Activated T-cell treated with anti-CD3 and anti-CD28 coated beads for 48 hours (primary cell): ENCODE data around the gene GLT6D1.
"Not testable (repeated sequence)": the region's sequence is repeated elsewhere in the genome, so short reads cannot be mapped to it uniquely, and the experiment has no call there.

Experiments
- DNase-seq: peaks from one replicate; pipeline ENCODE4 v3.0.0-alpha.2; 2020; ENCODE audit warnings: low read depth

The GLT6D1 gene

DNA sequence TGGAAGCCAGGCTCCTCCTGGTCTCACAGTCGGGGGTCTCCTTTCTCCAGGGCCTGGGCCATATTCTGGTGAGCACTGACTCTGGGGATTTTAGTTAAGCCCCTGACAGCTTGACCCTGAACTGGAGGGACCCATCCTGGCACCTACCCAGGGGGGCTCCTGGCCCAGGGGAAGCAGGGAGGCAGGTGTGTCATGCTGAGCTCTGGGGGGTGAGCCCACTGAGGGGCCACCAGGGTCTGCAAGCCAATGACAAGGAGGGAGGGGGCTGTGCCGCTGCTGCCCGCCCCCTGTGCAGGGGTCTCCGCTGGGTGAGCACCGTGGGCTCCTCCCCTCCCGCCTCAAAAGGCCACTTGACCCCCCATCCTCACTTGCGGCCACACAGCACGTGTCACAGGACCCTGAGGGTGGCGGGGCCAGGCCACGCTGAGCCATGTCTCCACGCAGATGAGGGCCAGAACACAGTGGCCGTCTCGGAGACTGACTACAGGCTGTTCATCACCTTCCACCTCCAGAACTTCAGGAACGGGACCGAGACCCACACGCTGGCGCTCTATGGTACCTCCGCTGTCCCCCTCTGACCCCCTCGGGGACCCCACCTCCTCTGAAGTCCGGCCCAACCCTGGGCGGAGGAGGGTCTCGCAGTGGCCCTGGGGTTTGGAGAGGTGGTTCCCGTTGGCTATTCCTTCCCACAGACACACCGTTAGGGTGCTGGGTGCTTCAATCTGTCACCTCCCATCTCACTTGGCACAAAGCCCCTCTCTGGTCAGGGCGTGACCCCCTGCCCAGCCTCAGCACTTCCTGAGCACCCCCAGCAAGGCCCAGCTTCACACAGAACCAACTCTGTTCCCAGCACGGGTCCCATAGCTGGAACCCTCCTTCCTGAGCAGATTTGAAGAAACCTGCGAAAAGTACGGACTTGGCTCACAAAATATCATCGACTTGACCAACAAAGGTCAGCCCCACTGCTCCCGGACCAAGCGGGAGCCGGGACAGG lies 25.8 kb upstream of the GLT6D1 start:
- no peak for DNase-seq

DNA sequence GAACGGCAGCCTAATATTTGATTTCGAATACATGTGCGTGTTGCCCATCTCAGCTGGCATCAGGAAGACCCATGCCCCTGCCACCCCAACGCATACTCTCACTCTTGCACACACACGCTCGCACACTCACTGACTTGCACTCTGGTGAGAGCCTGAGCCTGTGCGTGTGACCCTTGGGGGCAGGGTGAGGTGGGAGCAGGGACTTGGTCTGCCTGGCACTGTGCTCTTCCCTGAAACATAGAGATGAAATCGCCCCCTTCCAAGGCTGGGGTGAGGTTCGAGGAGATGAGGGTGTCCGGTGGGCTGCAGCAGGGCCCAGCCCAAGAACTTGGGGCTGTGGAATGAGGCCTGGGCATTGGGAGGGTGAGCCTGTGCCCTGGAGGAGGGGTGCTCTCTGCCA lies 24.9 kb upstream of the GLT6D1 start:
- no peak for DNase-seq

- no peak for DNase-seq
Observed at GRCh38 chr9:135663857-135664256, 24.5 kb upstream of the GLT6D1 start.

DNA sequence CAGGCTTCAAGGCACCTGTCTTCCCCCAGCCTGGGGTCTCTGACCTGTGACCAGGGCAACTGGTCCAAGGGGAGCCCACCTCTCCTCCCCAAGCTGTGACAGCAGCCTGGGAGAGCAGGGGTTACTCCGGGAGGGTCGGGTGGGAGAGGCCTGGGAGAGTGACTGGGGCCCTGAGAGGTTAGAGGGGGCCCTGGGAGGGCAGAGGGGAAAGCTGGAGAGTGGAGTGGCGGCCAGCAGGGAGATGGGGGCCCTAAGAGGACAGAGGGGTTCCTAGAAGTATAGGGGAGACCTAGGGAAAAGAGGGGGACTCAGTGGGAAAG lies 24.1 kb upstream of the GLT6D1 start:
- no peak for DNase-seq

- no peak for DNase-seq
Observed at GRCh38 chr9:135662758-135663450, 23.6 kb upstream of the GLT6D1 start, which contains the start of gene LCN9. LCN9 (plus strand) TSS chr9:135663309; CDS start chr9:135663322, 13 bp downstream.

GRCh38 chr9:135661816-135662560 lies 22.6 kb upstream of the GLT6D1 start:
- no peak for DNase-seq

- DNase-seq, result no peak
Observed at GRCh38 chr9:135660407-135660806, 21.1 kb upstream of the GLT6D1 start.

DNA sequence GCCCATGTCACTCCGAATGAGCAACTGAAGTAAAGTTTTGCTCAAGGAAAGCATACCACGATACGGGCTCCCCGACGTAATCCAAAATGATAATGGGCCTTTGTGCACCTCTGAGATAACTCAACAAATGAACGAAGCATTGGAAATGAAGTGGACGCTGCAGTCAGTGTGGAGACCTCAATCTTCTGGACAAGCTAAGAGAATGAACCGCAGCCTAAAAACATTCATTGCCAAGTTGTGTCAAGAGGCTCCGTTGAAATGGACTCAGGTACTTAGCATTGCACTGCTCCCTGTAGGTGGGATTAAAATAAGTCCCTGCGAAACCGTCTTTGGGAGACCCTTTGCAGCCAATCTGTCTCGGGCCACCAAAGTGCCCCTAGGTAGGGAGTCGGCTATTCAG lies 19.9 kb upstream of the GLT6D1 start:
- no peak for DNase-seq

- no peak for DNase-seq
Observed at GRCh38 chr9:135657416-135657815, 18.1 kb upstream of the GLT6D1 start.

GRCh38 chr9:135655317-135655716 lies 16.0 kb upstream of the GLT6D1 start:
- DNase-seq, result no peak

GRCh38 chr9:135650408-135650807 lies 11.1 kb upstream of the GLT6D1 start:
- no peak for DNase-seq

DNA sequence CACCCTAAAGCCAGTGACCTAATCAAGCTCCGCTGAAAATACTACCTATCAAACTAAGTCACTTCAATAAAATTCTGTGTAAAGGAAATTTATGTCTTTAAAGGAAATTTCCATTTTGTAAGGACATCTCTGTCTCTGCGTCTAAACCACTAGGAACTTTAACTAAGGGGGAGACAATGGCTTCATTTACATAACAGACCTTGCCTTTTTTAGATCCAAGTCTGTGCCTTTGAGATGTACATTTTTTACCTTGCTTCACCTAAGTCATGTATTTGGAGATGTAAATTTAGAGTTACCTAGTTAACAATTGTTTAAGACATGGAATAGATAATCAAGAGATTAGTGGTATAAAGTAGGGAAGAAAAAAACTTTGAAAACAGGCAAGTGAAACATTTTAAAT lies 10.2 kb upstream of the GLT6D1 start:
- DNase-seq, result no peak

GRCh38 chr9:135648494-135649410 lies 9.4 kb upstream of the GLT6D1 start:
- no peak for DNase-seq

DNA sequence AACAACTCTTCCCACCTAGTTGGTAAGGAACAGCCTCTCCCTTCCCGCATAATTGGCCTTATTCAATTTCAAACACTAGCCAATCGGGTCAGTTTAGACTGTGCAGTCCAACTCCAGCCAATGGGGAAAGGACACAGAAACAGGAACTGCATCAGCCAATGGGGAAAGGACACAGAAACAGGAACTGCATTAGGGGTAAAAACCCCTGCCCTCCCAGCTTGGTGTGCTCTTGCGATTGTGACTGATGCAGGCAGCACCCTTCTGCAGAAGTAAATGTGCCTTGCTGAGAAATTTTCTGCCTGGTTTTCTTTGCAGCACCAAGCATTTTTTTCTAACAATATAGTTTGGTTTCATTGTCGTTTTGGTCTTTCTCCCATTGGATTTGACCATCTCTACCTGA lies 8.5 kb upstream of the GLT6D1 start:
- DNase-seq, result no peak

DNA sequence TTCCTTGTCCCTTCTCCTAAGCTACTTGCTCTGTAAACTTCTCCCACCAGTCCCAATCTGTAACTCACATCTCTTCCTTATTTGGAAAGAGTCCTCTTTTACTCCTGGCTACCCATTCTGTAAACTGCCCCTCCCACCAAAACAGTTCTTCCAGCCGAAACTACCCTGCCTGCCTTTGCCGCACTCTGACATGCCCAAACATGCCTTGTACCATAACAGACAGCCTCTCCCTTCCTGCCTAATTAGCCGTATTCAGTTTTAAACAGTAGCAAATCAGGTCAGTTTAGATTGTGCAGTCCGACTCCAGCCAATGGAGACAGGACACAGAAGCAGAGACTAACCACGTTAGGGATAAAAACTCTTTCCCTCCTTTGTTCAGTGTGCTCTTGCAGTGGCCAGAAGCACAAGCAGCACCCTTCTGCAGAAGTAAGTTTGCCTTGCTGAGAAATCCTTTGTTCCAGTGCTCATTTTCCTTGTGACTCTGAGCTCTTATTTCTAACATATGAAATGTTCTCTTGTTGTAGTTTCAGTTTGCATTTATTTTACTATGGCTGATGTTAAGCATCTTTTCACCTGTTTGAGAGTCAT lies 5.4 kb upstream of the GLT6D1 start:
- no peak for DNase-seq

DNA sequence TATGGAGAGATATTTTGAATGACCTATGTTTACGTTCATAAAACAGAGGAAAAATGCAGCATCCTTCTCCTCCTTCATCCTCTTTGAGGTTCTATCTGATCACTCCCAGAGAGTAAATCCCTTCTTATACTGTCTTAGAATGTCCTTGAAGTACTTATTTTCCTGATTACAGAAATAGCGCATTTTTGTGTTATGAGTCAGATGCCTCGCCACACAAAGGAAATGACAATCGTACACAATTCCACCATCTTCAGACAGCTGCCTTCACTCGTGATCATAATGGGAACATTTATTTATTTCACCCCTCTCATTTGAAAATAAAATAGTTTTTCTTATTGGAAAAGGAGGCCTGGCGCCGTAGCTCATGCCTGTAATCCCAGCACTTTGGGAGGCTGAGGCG lies 2.4 kb upstream of the GLT6D1 start:
- no peak for DNase-seq

DNA sequence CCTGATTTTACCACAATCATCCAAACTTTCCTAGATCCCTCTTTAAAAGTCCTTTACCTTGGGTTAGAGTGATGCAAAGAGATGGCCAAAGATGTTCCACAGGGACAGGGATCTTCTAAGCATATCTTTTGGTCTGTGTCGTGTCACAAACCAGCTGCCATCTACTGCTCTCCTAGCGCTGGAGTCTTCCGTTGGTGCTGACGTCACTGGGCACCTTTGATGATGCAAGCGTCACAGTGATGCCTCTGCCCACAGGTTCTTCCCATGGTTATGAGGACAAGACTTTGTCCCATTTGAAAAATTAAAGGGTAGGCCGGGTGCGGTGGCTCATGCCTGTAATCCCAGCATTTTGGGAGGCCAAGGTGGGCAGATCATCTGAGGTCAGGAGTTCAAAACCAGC lies 1.7 kb upstream of the GLT6D1 start:
- DNase-seq, result no peak

GRCh38 chr9:135636930-135637530 lies 2.3 kb downstream of the GLT6D1 start:
- DNase-seq, result not testable (repeated sequence)

- DNase-seq, result no peak
Observed at GRCh38 chr9:135632841-135633240, 6.5 kb downstream of the GLT6D1 start.

DNA sequence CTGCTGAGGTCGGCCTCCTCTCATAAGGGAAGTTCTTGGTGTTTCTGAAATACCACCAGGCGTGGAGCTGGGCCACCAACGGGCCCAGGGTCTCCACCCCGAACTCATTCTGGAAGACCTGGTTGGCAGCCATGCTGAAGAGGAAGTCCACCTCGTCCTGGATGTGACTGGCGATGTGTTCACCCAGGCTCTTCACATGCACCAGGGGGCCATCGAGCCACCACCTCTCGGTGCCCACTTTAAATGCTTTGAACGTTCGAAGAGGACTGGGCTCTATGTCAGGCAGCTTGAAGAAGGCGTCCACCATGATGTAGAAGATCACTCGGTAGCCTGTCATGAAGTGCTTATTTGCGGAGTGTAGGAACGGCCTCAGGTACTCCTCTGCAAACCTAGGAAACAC lies 15.1 kb downstream of the GLT6D1 start:
- DNase-seq, result no peak
